ENCODE data around the gene DTYMK.

DTYMK gene

GRCh38 chr2:241719093-241719492, 32.5 kb upstream of the DTYMK start:
- H3K4me3 ChIP-seq (ENCODE audit: low read depth, low read length): no peak overlapping the region
- no peak for TF ChIP-seq CTCF (IDR thresholded peaks at IDR 0.05; ENCODE audit: low read depth, low read length)
- in situ Hi-C loops (cut with HindIII; ENCODE audit: low sequenced_read_pairs): no loop called here
- DNase-seq (ENCODE audit: low read depth, low spot score): no peak

GRCh38 chr2:241708879-241709278, 22.3 kb upstream of the DTYMK start:
- no peak overlapping the region for H3K4me3 ChIP-seq (ENCODE audit: low read depth, low read length)
- no peak for TF ChIP-seq CTCF (IDR thresholded peaks at IDR 0.05; ENCODE audit: low read depth, low read length)
- no peak for DNase-seq (ENCODE audit: low read depth, low spot score)
- in situ Hi-C loops (cut with HindIII; ENCODE audit: low sequenced_read_pairs): no loop called here

GRCh38 chr2:241706537-241706936, 19.9 kb upstream of the DTYMK start:
- H3K4me3 ChIP-seq (ENCODE audit: low read depth, low read length): no peak overlapping the region
- no peak for TF ChIP-seq CTCF (IDR thresholded peaks at IDR 0.05; ENCODE audit: low read depth, low read length)
- DNase-seq (ENCODE audit: low read depth, low spot score): no peak
- in situ Hi-C loops (cut with HindIII; ENCODE audit: low sequenced_read_pairs): no loop called here

- in situ Hi-C loops (cut with HindIII; ENCODE audit: low sequenced_read_pairs): no loop called here
- TF ChIP-seq CTCF (IDR thresholded peaks at IDR 0.05; ENCODE audit: low read depth, low read length): peak; percentile 15
These were observed 16.5 kb upstream of the DTYMK start for GRCh38 chr2:241703032-241703604.

GRCh38 chr2:241702155-241703031, 15.8 kb upstream of the DTYMK start:
- DNase-seq (ENCODE audit: low read depth, low spot score): peak; percentile 77
- peak overlapping the region; percentile 77 for H3K4me3 ChIP-seq (ENCODE audit: low read depth, low read length)
- in situ Hi-C loops (cut with HindIII; ENCODE audit: low sequenced_read_pairs): no loop called here
- TF ChIP-seq CTCF (IDR thresholded peaks at IDR 0.05; ENCODE audit: low read depth, low read length): peak; percentile 14

More at GRCh38 chr2:241703032-241703604, 16.5 kb upstream of the DTYMK start:
- peak overlapping the region; percentile 77 for H3K4me3 ChIP-seq (ENCODE audit: low read depth, low read length)
- DNase-seq (ENCODE audit: low read depth, low spot score): peak; percentile 14

- peak within 1 kb of the TSS; percentile 77 for H3K4me3 ChIP-seq (ENCODE audit: low read depth, low read length)
- TF ChIP-seq CTCF (IDR thresholded peaks at IDR 0.05; ENCODE audit: low read depth, low read length): no peak
- in situ Hi-C loops (cut with HindIII; ENCODE audit: low sequenced_read_pairs): no loop called here
- DNase-seq (ENCODE audit: low read depth, low spot score): peak; percentile 93
These were observed 15.0 kb upstream of the DTYMK start, which contains the start of gene ING5 for GRCh38 chr2:241701399-241702154. Gene ING5 (plus strand): TSS chr2:241702039. CDS start chr2:241702066, 27 bp downstream.
